ENCODE measurements around the gene PTGDS. TPM values are rescaled to one million over a fixed set of nuclear protein-coding genes. Genes with fewer than 3 reads are reported as not detected.

Gene PTGDS
- total and polyA plus RNA-seq, 9 of the 15 experiments (the other 6 are each of a cell fraction or from before 2014, with no cell fraction given), result 0.46 to 7.1 (median 2.0) TPM

DNA sequence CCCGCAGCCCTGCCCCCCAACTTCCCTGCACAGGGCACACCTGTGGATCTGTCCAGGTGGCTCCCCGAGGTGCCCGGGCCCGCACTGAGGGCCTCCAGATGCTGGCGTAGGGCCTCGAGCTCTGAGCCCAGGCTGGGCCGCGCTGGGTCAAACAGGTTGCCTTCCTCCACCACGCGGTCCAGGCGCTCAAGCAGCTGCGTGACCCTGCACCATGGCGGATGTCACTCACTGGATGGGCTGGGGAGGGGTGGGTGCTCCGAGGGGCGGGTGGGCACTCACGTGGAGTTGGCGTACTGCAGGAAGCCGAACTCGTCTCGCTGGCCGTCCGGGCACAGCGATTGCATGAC, 45.3 kb downstream of the PTGDS start (continued):
- TF ChIP-seq, protein P1, sequence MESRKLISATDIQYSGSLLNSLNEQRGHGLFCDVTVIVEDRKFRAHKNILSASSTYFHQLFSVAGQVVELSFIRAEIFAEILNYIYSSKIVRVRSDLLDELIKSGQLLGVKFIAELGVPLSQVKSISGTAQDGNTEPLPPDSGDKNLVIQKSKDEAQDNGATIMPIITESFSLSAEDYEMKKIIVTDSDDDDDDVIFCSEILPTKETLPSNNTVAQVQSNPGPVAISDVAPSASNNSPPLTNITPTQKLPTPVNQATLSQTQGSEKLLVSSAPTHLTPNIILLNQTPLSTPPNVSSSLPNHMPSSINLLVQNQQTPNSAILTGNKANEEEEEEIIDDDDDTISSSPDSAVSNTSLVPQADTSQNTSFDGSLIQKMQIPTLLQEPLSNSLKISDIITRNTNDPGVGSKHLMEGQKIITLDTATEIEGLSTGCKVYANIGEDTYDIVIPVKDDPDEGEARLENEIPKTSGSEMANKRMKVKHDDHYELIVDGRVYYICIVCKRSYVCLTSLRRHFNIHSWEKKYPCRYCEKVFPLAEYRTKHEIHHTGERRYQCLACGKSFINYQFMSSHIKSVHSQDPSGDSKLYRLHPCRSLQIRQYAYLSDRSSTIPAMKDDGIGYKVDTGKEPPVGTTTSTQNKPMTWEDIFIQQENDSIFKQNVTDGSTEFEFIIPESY (CRISPR knock-in tag; IDR thresholded peaks at IDR 0.05), result peak; percentile 76; the same call in 1 of the 2 replicates
- TF ChIP-seq RBBP5 (IDR thresholded peaks at IDR 0.05; ENCODE audit: borderline replicate concordance, insufficient read depth, low read length, poor library complexity, severe bottlenecking), result peak; percentile 21
- no peak for TF ChIP-seq NEUROD1 (IDR thresholded peaks at IDR 0.05; ENCODE audit: borderline replicate concordance, low read depth, low read length, partially characterized antibody)
- peak; percentile 63; the same call in 1 of the 2 replicates for TF ChIP-seq HNRNPL (IDR thresholded peaks at IDR 0.05; ENCODE audit: low read depth, low read length)

DNA sequence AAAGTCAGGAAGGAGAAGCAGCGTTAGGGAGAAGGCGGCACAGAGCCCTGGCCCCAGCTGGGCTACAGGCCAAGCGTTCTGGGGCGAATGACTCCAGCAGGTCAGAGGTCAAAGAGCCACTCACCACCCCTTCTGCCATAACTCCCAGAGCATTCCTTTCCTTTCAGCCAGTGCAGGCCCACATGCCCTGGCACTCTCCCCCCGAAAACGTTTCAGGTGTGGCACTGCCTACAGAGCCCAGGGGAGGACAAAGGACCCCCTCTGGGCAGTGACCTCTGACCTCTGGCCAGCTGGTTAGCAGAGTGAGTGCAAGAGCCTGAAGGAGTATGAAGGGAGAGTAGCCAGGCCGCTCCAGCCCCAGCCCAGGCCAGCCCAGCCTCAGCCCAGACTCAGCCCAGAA, 45.9 kb downstream of the PTGDS start:
- intact Hi-C loops (cut with micrococcal nuclease), result no loop called here
- H3K27ac ChIP-seq (ENCODE audit: extremely low read depth, low read depth, low read length), result no peak overlapping the region
- TF ChIP-seq, protein P2, sequence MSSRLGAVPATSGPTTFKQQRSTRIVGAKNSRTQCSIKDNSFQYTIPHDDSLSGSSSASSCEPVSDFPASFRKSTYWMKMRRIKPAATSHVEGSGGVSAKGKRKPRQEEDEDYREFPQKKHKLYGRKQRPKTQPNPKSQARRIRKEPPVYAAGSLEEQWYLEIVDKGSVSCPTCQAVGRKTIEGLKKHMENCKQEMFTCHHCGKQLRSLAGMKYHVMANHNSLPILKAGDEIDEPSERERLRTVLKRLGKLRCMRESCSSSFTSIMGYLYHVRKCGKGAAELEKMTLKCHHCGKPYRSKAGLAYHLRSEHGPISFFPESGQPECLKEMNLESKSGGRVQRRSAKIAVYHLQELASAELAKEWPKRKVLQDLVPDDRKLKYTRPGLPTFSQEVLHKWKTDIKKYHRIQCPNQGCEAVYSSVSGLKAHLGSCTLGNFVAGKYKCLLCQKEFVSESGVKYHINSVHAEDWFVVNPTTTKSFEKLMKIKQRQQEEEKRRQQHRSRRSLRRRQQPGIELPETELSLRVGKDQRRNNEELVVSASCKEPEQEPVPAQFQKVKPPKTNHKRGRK (tag; IDR thresholded peaks at IDR 0.05), result no peak
- peak; percentile 39; the same call in 1 of the 2 replicates for TF ChIP-seq NFIC (IDR thresholded peaks at IDR 0.05)
- TF ChIP-seq NUFIP1 (IDR thresholded peaks at IDR 0.05; ENCODE audit: partially characterized antibody), result no peak
- TF ChIP-seq DACH1 (IDR thresholded peaks at IDR 0.05; ENCODE audit: partially characterized antibody), result peak; percentile 86
- TF ChIP-seq, protein P3, sequence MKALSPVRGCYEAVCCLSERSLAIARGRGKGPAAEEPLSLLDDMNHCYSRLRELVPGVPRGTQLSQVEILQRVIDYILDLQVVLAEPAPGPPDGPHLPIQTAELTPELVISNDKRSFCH (CRISPR knock-in tag; IDR thresholded peaks at IDR 0.05), result no peak
- TF ChIP-seq, protein P3 (tag; IDR thresholded peaks at IDR 0.05), result no peak
- TF ChIP-seq, protein P4, sequence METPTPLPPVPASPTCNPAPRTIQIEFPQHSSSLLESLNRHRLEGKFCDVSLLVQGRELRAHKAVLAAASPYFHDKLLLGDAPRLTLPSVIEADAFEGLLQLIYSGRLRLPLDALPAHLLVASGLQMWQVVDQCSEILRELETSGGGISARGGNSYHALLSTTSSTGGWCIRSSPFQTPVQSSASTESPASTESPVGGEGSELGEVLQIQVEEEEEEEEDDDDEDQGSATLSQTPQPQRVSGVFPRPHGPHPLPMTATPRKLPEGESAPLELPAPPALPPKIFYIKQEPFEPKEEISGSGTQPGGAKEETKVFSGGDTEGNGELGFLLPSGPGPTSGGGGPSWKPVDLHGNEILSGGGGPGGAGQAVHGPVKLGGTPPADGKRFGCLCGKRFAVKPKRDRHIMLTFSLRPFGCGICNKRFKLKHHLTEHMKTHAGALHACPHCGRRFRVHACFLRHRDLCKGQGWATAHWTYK (CRISPR knock-in tag; IDR thresholded peaks at IDR 0.05), result no peak
- peak; percentile 95 for TF ChIP-seq NR2C1 (IDR thresholded peaks at IDR 0.05)
- peak; percentile 95 for TF ChIP-seq NR2C1 (tag; IDR thresholded peaks at IDR 0.05)
- TF ChIP-seq EP400 (IDR thresholded peaks at IDR 0.05), result no peak

More for the DNA sequence above, 45.9 kb downstream of the PTGDS start:
- DNase-seq (ENCODE audit: extremely low read depth in 1 of 4, low spot score in 3 of 4), result no peak
- no peak overlapping the region for H2AFZ ChIP-seq (ENCODE audit: low read depth, low read length)
- peaks cover 8 to 89% of the 10 kb centered on the region in 2 experiments for H3K4me1 ChIP-seq (replicated peaks in 1 of 2; ENCODE audit: control insufficient read depth in 2 of 2, insufficient read depth in 2 of 2, low read length in 2 of 2)
- no peak for ATAC-seq
- 0 out of 2 replicates have a peak, but pooled peaks cover 5% of the 10 kb centered on the region for H4K20me1 ChIP-seq (replicated peaks; ENCODE audit: control insufficient read depth, insufficient read depth, low read length)
- ChIA-PET CTCF (ENCODE audit: low intra/inter-chr PET ratio) (no interaction called here), POLR2A (interaction anchor here (1.1 kb wide), 1 partner anchor 183 kb away, joined by 3 read pairs; no protein-coding TSS in a partner anchor)
- BruUV-seq (replicated peaks), result no TSS peak
- H3K79me2 ChIP-seq (ENCODE audit: control insufficient read depth, insufficient read depth, low read length), result peaks cover 3% of the 10 kb centered on the region; the same call in 1 of the 3 replicates
- H3K9ac ChIP-seq (ENCODE audit: insufficient read depth in 1 of 2, low read depth in 2 of 2, low read length in 2 of 2), result peak overlapping the region in 1 of 2 experiments; percentile 58; a peak in 1 of 4 replicates
- FAIRE-seq, result no peak
- H3K9me3 ChIP-seq (replicated peaks; ENCODE audit: control insufficient read depth, insufficient read depth, low read depth, low read length), result no peaks in the 10 kb centered on the region
- no peaks in the 10 kb centered on the region for H3K27me3 ChIP-seq (ENCODE audit: control insufficient read depth in 2 of 2, insufficient read depth in 2 of 2, low read length in 2 of 2)
- H3K9me1 ChIP-seq (ENCODE audit: control insufficient read depth, insufficient read depth, low read length), result no peaks in the 10 kb centered on the region
- 55% methylated on average over 7 of the region's 7 CpGs for WGBS (ENCODE audit: insufficient coverage, low coverage, missing lambda C conversion rate)
- no peaks in the 10 kb centered on the region for H3K36me3 ChIP-seq (ENCODE audit: control insufficient read depth, insufficient read depth, low read length)
- in situ Hi-C loops (cut with MboI), result no loop called here
- no peak overlapping the region for H3K4me3 ChIP-seq
- H3K4me2 ChIP-seq (ENCODE audit: insufficient read depth, low read length), result no peak overlapping the region
